WTC11 (cell line): ENCODE measurements around the gene ZNF19. TPM values are rescaled to one million over a fixed set of nuclear protein-coding genes. Genes with fewer than 3 reads are reported as not detected.

Source experiments
- ATAC-seq: fragments of 200-7000 bp; cut with Tn5 transposase; 2 replicates; pipeline ENCODE4 v1.10.0; 2021; ENCODE audit warnings: mild to moderate bottlenecking, moderate library complexity
- CTCF ChIA-PET: fragments of 300-600 bp; sonication (Branson Sonifier 250); formaldehyde crosslinking; loops from one replicate; lab custom pipeline; 2021; ENCODE audit warnings: antibody characterized with exemption; lab: Charles Lee
- POLR2A ChIA-PET: fragments of 350-600 bp; sonication (Branson Sonifier 250); formaldehyde crosslinking; loops from one replicate; lab custom pipeline; 2021; ENCODE audit warnings: antibody characterized with exemption; lab: Charles Lee
- DNase-seq: peaks from one replicate; pipeline ENCODE4 v3.0.0; 2021; ENCODE audit warnings: low spot score
- H3K27ac Mint-ChIP-seq: 2 replicates; pipeline ENCODE4 v1.8.0; 2021; ENCODE audit warnings: mixed read lengths
- H3K27me3 Mint-ChIP-seq: 2 replicates; pipeline ENCODE4 v1.8.0; 2021; ENCODE audit warnings: low read depth, mild to moderate bottlenecking, moderate library complexity, mixed read lengths
- H3K36me3 Mint-ChIP-seq: 2 replicates; pipeline ENCODE4 v1.8.0; 2021; ENCODE audit warnings: mixed read lengths
- H3K4me1 Mint-ChIP-seq: 2 replicates; pipeline ENCODE4 v1.8.0; 2022; ENCODE audit warnings: mixed read lengths
- H3K4me3 Mint-ChIP-seq: 2 replicates; pipeline ENCODE4 v1.8.0; 2021; ENCODE audit warnings: mild to moderate bottlenecking, moderate library complexity, mixed read lengths
- H3K9me3 Mint-ChIP-seq: 2 replicates; pipeline ENCODE4 v1.8.0; 2021; ENCODE audit warnings: mixed read lengths
- ATF1 ChIP-seq: sonication (generic); formaldehyde crosslinking; IDR thresholded peaks from 2 replicates; pipeline ENCODE4 v1.8.1; 2023; ENCODE audit warnings: mild to moderate bottlenecking, moderate library complexity, missing genetic modification reagents
- CBFB ChIP-seq: sonication (generic); formaldehyde crosslinking; IDR thresholded peaks from 2 replicates; pipeline ENCODE4 v1.8.1; 2022; ENCODE audit warnings: mild to moderate bottlenecking, low read depth, missing genetic modification reagents
- CREB1 ChIP-seq: sonication (generic); formaldehyde crosslinking; IDR thresholded peaks from 2 replicates; pipeline ENCODE4 v1.8.0; 2023; ENCODE audit warnings: mild to moderate bottlenecking, missing genetic modification reagents
- ESRRA ChIP-seq: sonication (generic); formaldehyde crosslinking; IDR thresholded peaks from 2 replicates; pipeline ENCODE4 v1.8.1; 2022; ENCODE audit warnings: mild to moderate bottlenecking, missing genetic modification reagents, borderline replicate concordance
- ETV6 ChIP-seq: sonication (generic); formaldehyde crosslinking; IDR thresholded peaks from 2 replicates; pipeline ENCODE4 v1.8.1; 2022; ENCODE audit warnings: mild to moderate bottlenecking, missing genetic modification reagents
- FOXP1 ChIP-seq: sonication (generic); formaldehyde crosslinking; IDR thresholded peaks from 2 replicates; pipeline ENCODE4 v1.8.0; 2022; ENCODE audit warnings: missing genetic modification reagents, mild to moderate bottlenecking, moderate library complexity, borderline replicate concordance
- HMGA2 ChIP-seq: fragments of 250-450 bp; sonication (Bioruptor Pico); IDR thresholded peaks from 2 replicates; pipeline ENCODE4 v1.4.0; 2021; ENCODE audit warnings: mild to moderate bottlenecking, moderate library complexity
- IRF2 ChIP-seq: sonication (generic); formaldehyde crosslinking; IDR thresholded peaks from 2 replicates; pipeline ENCODE4 v1.8.0; 2022; ENCODE audit warnings: low read depth, missing genetic modification reagents, borderline replicate concordance
- JUN ChIP-seq: sonication (generic); formaldehyde crosslinking; IDR thresholded peaks from 2 replicates; pipeline ENCODE4 v1.8.0; 2023; ENCODE audit warnings: mild to moderate bottlenecking, missing genetic modification reagents
- NR2C2 ChIP-seq: sonication (generic); formaldehyde crosslinking; IDR thresholded peaks from 2 replicates; pipeline ENCODE4 v1.8.0; 2022; ENCODE audit warnings: mild to moderate bottlenecking, missing genetic modification reagents
- OVOL2 ChIP-seq: fragments of 250-450 bp; sonication (Bioruptor Pico); IDR thresholded peaks from 2 replicates; pipeline ENCODE4 v1.9.0; 2021; ENCODE audit warnings: mild to moderate bottlenecking, borderline replicate concordance
- PRRX2 ChIP-seq: fragments of 250-450 bp; sonication (Bioruptor Pico); IDR thresholded peaks from 2 replicates; pipeline ENCODE4 v1.8.0; 2021; ENCODE audit warnings: mild to moderate bottlenecking
- TEAD4 ChIP-seq: sonication (generic); formaldehyde crosslinking; IDR thresholded peaks from 2 replicates; pipeline ENCODE4 v1.8.0; 2022; ENCODE audit warnings: mild to moderate bottlenecking, missing genetic modification reagents
- ZBTB21 ChIP-seq: sonication (generic); formaldehyde crosslinking; IDR thresholded peaks from 2 replicates; pipeline ENCODE4 v1.8.1; 2023; ENCODE audit warnings: mild to moderate bottlenecking, missing genetic modification reagents, borderline replicate concordance
- ZNF138 ChIP-seq: sonication (generic); formaldehyde crosslinking; conservative IDR thresholded peaks from 2 replicates; pipeline ENCODE4 v1.8.1; 2022; ENCODE audit warnings: mild to moderate bottlenecking, moderate library complexity, missing genetic modification reagents
- total RNA-seq: library from RNA; stranded (reverse); gene quantifications from 3 replicates; pipeline ENCODE4 v1.2.3, GENCODE V29; 2021
- TF ChIP-seq, protein P1 (sequence below): fragments of 250-450 bp; sonication (Bioruptor Pico); conservative IDR thresholded peaks from 2 replicates; pipeline ENCODE4 v1.9.0; 2021; ENCODE audit warnings: mild to moderate bottlenecking
- TF ChIP-seq, protein P2 (sequence below): sonication (generic); formaldehyde crosslinking; IDR thresholded peaks from 2 replicates; pipeline ENCODE4 v1.8.1; 2023; ENCODE audit warnings: mild to moderate bottlenecking, missing genetic modification reagents, borderline replicate concordance
- TF ChIP-seq, protein P3 (sequence below): sonication (generic); formaldehyde crosslinking; IDR thresholded peaks from 2 replicates; pipeline ENCODE4 v1.8.0; 2022; ENCODE audit warnings: missing genetic modification reagents
- TF ChIP-seq, protein P4 (sequence below): fragments of 200-600 bp; IDR thresholded peaks from 2 replicates; pipeline ENCODE4 v1.8.0; 2022; ENCODE audit warnings: antibody characterized with exemption
- TF ChIP-seq, protein P5 (sequence below): sonication (generic); formaldehyde crosslinking; IDR thresholded peaks from 2 replicates; pipeline ENCODE4 v1.8.0; 2023; ENCODE audit warnings: mild to moderate bottlenecking, missing genetic modification reagents
- TF ChIP-seq, protein P6 (sequence below): sonication (generic); formaldehyde crosslinking; IDR thresholded peaks from 2 replicates; pipeline ENCODE4 v1.8.1; 2022; ENCODE audit warnings: missing genetic modification reagents, borderline replicate concordance

Gene ZNF19
- total RNA-seq, 1 experiment from 2014 or later: 4.3 TPM

DNA sequence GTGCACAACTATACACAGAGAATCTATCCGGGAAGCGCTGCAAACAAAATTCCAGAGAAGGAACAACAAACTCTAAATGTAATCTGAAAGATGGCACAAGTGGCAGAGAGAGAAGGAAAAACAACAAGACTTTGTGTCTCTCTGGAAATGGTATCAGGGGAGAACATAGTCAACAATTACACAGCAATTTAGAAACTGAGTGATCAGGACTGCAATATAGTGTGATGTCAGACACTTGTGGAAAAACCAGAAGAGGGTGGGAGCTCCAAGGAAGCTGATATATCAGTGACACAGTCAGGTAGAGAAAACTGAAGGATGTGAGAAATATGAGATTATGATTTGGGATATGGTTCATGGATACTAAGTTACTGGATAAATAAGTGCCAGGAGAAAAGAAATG lies 8.2 kb downstream of the ZNF19 start (continued):
- TF ChIP-seq, protein P1, sequence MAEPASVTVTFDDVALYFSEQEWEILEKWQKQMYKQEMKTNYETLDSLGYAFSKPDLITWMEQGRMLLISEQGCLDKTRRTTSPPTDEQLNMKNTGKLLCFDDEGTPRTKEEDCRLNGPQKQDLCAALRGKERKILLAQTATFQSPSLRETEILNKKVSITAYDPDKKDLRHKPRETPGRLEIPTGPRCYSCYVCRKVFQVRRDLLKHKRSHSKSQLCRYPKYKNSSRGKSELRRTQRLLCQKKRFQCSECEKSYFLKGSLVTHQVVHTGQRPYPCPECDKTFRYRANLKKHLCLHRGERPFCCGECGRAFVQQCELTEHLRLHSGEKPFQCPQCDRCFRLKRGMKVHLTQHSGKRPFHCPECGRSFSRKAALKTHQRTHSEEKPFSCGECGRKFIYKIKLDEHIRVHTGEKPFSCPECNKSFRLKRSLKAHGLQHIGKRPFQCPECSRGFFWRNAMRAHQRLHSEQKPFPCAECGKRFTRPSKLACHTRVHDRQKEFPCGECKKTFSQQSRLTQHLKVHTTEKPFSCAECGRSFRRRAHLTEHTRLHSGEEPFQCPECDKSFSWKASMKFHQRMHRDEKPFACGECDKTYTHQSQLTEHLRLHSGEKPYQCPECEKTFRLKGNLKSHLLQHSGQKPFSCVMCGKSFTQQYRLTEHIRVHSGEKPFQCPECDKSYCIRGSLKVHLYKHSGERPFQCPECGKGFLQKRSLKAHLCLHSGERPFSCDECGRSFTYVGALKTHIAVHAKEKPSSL (CRISPR knock-in tag): no peak
- TF ChIP-seq PRRX2 (CRISPR knock-in tag) (no peak), ETV6 (no peak), ATF1 (CRISPR knock-in tag) (no peak), IRF2 (CRISPR knock-in tag) (no peak), NR2C2 (CRISPR knock-in tag) (no peak), CBFB (CRISPR knock-in tag) (no peak)
- TF ChIP-seq, protein P2, sequence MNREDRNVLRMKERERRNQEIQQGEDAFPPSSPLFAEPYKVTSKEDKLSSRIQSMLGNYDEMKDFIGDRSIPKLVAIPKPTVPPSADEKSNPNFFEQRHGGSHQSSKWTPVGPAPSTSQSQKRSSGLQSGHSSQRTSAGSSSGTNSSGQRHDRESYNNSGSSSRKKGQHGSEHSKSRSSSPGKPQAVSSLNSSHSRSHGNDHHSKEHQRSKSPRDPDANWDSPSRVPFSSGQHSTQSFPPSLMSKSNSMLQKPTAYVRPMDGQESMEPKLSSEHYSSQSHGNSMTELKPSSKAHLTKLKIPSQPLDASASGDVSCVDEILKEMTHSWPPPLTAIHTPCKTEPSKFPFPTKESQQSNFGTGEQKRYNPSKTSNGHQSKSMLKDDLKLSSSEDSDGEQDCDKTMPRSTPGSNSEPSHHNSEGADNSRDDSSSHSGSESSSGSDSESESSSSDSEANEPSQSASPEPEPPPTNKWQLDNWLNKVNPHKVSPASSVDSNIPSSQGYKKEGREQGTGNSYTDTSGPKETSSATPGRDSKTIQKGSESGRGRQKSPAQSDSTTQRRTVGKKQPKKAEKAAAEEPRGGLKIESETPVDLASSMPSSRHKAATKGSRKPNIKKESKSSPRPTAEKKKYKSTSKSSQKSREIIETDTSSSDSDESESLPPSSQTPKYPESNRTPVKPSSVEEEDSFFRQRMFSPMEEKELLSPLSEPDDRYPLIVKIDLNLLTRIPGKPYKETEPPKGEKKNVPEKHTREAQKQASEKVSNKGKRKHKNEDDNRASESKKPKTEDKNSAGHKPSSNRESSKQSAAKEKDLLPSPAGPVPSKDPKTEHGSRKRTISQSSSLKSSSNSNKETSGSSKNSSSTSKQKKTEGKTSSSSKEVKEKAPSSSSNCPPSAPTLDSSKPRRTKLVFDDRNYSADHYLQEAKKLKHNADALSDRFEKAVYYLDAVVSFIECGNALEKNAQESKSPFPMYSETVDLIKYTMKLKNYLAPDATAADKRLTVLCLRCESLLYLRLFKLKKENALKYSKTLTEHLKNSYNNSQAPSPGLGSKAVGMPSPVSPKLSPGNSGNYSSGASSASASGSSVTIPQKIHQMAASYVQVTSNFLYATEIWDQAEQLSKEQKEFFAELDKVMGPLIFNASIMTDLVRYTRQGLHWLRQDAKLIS (CRISPR knock-in tag): no peak
- TF ChIP-seq, protein P3, sequence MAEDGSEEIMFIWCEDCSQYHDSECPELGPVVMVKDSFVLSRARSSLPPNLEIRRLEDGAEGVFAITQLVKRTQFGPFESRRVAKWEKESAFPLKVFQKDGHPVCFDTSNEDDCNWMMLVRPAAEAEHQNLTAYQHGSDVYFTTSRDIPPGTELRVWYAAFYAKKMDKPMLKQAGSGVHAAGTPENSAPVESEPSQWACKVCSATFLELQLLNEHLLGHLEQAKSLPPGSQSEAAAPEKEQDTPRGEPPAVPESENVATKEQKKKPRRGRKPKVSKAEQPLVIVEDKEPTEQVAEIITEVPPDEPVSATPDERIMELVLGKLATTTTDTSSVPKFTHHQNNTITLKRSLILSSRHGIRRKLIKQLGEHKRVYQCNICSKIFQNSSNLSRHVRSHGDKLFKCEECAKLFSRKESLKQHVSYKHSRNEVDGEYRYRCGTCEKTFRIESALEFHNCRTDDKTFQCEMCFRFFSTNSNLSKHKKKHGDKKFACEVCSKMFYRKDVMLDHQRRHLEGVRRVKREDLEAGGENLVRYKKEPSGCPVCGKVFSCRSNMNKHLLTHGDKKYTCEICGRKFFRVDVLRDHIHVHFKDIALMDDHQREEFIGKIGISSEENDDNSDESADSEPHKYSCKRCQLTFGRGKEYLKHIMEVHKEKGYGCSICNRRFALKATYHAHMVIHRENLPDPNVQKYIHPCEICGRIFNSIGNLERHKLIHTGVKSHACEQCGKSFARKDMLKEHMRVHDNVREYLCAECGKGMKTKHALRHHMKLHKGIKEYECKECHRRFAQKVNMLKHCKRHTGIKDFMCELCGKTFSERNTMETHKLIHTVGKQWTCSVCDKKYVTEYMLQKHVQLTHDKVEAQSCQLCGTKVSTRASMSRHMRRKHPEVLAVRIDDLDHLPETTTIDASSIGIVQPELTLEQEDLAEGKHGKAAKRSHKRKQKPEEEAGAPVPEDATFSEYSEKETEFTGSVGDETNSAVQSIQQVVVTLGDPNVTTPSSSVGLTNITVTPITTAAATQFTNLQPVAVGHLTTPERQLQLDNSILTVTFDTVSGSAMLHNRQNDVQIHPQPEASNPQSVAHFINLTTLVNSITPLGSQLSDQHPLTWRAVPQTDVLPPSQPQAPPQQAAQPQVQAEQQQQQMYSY: no peak
- TF ChIP-seq, protein P4, sequence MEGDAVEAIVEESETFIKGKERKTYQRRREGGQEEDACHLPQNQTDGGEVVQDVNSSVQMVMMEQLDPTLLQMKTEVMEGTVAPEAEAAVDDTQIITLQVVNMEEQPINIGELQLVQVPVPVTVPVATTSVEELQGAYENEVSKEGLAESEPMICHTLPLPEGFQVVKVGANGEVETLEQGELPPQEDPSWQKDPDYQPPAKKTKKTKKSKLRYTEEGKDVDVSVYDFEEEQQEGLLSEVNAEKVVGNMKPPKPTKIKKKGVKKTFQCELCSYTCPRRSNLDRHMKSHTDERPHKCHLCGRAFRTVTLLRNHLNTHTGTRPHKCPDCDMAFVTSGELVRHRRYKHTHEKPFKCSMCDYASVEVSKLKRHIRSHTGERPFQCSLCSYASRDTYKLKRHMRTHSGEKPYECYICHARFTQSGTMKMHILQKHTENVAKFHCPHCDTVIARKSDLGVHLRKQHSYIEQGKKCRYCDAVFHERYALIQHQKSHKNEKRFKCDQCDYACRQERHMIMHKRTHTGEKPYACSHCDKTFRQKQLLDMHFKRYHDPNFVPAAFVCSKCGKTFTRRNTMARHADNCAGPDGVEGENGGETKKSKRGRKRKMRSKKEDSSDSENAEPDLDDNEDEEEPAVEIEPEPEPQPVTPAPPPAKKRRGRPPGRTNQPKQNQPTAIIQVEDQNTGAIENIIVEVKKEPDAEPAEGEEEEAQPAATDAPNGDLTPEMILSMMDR: no peak

DNA sequence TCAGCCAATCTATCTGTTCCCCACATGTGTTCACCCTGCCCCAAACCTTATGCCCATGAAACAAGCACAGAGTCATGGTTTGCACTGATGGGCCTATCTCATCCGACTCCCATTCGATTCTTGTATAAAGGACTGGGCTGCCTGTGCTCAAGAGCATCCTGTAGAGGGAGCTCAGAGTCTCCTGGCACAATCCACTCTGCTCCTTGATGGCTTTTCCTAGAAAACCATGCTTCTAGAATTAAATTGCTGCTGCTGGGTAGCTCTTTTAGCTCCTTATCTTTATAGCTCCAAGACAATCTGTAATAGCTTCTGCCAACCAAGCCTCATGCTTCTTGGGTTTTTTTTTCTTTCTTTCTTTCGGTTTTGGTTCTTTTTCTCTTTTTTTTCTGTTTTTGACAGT lies 9.7 kb downstream of the ZNF19 start:
- Mint-ChIP-seq H3K27me3 (no peaks in the 10 kb centered on the region), H3K4me1 (peaks cover 8% of the 10 kb centered on the region), H3K27ac (no peak overlapping the region), H3K36me3 (no peaks in the 10 kb centered on the region), H3K9me3 (no peaks in the 10 kb centered on the region), H3K4me3 (no peak overlapping the region)
- ChIA-PET POLR2A (interaction anchor here (0.6 to 1.0 kb wide), 2 partner anchors 8 to 11 kb away, joined by 3 read pairs; no protein-coding TSS in a partner anchor), CTCF (interaction anchor here (0.6 to 1.7 kb wide), 24 partner anchors 11 to 889 kb away, joined by 3 to 42 read pairs (median 6); partner anchors contain the start of genes CHST4, MARVELD3 and ZNF23)
- peak; percentile 84 for ATAC-seq
- DNase-seq: peak; percentile 35
- TF ChIP-seq ZBTB21 (CRISPR knock-in tag): no peak
- TF ChIP-seq ESRRA: no peak
- TF ChIP-seq CREB1 (CRISPR knock-in tag): no peak
- TF ChIP-seq ETV6: no peak
- TF ChIP-seq HMGA2 (CRISPR knock-in tag): no peak
- no peak for TF ChIP-seq OVOL2 (CRISPR knock-in tag)
- no peak for TF ChIP-seq ZNF138 (CRISPR knock-in tag)
- TF ChIP-seq, protein P5, sequence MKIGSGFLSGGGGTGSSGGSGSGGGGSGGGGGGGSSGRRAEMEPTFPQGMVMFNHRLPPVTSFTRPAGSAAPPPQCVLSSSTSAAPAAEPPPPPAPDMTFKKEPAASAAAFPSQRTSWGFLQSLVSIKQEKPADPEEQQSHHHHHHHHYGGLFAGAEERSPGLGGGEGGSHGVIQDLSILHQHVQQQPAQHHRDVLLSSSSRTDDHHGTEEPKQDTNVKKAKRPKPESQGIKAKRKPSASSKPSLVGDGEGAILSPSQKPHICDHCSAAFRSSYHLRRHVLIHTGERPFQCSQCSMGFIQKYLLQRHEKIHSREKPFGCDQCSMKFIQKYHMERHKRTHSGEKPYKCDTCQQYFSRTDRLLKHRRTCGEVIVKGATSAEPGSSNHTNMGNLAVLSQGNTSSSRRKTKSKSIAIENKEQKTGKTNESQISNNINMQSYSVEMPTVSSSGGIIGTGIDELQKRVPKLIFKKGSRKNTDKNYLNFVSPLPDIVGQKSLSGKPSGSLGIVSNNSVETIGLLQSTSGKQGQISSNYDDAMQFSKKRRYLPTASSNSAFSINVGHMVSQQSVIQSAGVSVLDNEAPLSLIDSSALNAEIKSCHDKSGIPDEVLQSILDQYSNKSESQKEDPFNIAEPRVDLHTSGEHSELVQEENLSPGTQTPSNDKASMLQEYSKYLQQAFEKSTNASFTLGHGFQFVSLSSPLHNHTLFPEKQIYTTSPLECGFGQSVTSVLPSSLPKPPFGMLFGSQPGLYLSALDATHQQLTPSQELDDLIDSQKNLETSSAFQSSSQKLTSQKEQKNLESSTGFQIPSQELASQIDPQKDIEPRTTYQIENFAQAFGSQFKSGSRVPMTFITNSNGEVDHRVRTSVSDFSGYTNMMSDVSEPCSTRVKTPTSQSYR (CRISPR knock-in tag): no peak
- TF ChIP-seq, protein P6, sequence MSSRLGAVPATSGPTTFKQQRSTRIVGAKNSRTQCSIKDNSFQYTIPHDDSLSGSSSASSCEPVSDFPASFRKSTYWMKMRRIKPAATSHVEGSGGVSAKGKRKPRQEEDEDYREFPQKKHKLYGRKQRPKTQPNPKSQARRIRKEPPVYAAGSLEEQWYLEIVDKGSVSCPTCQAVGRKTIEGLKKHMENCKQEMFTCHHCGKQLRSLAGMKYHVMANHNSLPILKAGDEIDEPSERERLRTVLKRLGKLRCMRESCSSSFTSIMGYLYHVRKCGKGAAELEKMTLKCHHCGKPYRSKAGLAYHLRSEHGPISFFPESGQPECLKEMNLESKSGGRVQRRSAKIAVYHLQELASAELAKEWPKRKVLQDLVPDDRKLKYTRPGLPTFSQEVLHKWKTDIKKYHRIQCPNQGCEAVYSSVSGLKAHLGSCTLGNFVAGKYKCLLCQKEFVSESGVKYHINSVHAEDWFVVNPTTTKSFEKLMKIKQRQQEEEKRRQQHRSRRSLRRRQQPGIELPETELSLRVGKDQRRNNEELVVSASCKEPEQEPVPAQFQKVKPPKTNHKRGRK (CRISPR knock-in tag): no peak
- TF ChIP-seq FOXP1 (CRISPR knock-in tag): no peak
- TF ChIP-seq JUN (CRISPR knock-in tag): no peak
- no peak for TF ChIP-seq NR2C2 (CRISPR knock-in tag)
- TF ChIP-seq TEAD4 (CRISPR knock-in tag): no peak
